ENCODE measurements around the gene JPH2. TPM values are rescaled to one million over a fixed set of nuclear protein-coding genes. Genes with fewer than 3 reads are reported as not detected.
"Not testable (repeated sequence)": the region's sequence is repeated elsewhere in the genome, so short reads cannot be mapped to it uniquely, and the experiment has no call there.

JPH2 gene
- total RNA-seq, 1 donor from 2014 or later = 11.3 TPM

GRCh38 chr20:44159125-44159524, 27.9 kb downstream of the JPH2 start:
- DNase-seq = no peak

GRCh38 chr20:44157061-44157460, 29.9 kb downstream of the JPH2 start:
- no peak for DNase-seq

GRCh38 chr20:44154521-44155001, 32.4 kb downstream of the JPH2 start:
- DNase-seq = no peak

GRCh38 chr20:44153636-44154043, 33.3 kb downstream of the JPH2 start:
- no peak for DNase-seq

- no peak for DNase-seq
These were observed 35.2 kb downstream of the JPH2 start for GRCh38 chr20:44151621-44152416.

- DNase-seq = no peak
These were observed 40.7 kb downstream of the JPH2 start for GRCh38 chr20:44146272-44146671.

- DNase-seq = no peak
These were observed 41.7 kb downstream of the JPH2 start for GRCh38 chr20:44145131-44145775.

- no peak for DNase-seq
These were observed 43.1 kb downstream of the JPH2 start for GRCh38 chr20:44143936-44144335.

- DNase-seq = no peak
These were observed 44.6 kb downstream of the JPH2 start for GRCh38 chr20:44142413-44142812.

- DNase-seq = no peak
These were observed 45.1 kb downstream of the JPH2 start for GRCh38 chr20:44141873-44142272.

GRCh38 chr20:44138867-44139266, 48.1 kb downstream of the JPH2 start:
- DNase-seq = no peak

- DNase-seq = no peak
These were observed 49.7 kb downstream of the JPH2 start for GRCh38 chr20:44137266-44137801.

- no peak for DNase-seq
These were observed 50.3 kb downstream of the JPH2 start for GRCh38 chr20:44136579-44137265.

GRCh38 chr20:44135417-44136204, 51.4 kb downstream of the JPH2 start:
- no peak for DNase-seq

- no peak for DNase-seq
These were observed 52.0 kb downstream of the JPH2 start for GRCh38 chr20:44135012-44135412.

GRCh38 chr20:44133424-44133823, 53.6 kb downstream of the JPH2 start:
- no peak for DNase-seq

- no peak for DNase-seq
These were observed 55.3 kb downstream of the JPH2 start for GRCh38 chr20:44131704-44132103.

GRCh38 chr20:44129911-44130718, 56.9 kb downstream of the JPH2 start:
- no peak for DNase-seq

GRCh38 chr20:44129300-44129699, 57.7 kb downstream of the JPH2 start:
- DNase-seq = not testable (repeated sequence)

- DNase-seq = no peak
These were observed 60.5 kb downstream of the JPH2 start for GRCh38 chr20:44126445-44126844.

All from skin of body (tissue), 2 donors.